ENCODE measurements around the gene NFATC4. TPM values are rescaled to one million over a fixed set of nuclear protein-coding genes. Genes with fewer than 3 reads are reported as not detected.

The NFATC4 gene
- total RNA-seq, 4 donors from 2014 or later = 58.6 to 132 (median 99.1) TPM

DNA sequence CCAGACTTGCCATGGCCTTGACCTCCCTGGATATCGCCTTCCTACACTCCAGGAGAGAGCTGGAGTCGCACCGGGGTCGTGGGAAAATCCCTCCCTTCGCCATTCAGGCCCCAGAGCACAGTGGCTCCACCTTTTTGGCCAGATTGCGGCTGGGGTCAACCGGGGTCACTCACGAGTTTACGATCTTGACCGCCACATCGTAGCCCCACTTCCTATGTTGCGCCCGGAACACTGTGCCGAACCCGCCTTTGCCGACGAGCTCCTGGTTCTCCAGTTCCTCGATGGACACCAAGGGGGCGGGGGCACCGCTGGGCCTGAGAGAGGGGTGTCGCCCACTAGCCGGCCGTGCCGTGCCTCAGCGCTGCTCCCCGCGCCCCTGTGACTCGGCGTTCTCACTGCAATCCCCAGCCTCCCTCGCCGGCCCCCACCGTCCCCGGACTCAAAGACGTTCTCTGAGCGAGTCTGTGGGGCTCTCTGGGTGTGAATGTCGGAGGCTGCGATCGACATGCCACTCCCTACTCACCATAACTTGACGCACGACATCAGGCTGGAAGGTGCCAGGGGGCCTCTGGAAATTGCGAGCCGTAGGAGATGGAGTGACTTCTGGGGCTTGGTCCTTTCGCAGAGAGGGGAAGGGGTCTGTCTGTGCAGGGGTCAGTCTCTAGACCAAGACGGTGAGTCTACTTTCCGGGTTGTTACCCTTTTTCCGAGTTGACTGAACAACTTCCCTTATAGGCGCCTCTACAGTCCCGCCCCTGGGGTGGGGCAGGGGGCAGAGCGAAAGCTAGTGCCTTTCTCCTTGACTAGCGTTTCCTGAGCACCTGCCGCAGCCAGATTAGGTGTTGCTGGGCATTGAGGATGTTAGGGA lies 28.5 kb upstream of the NFATC4 start, which contains the start of gene RIPK3:
Gene RIPK3, minus strand, starts transcription at position 708 of the 868 bp plus-strand sequence. Its CDS starts 165 bp downstream, at position 543.
- Histone ChIP-seq H3K4me1 (peaks cover 0 to 28% (median 8%) of the 10 kb centered on the region in 4 donors), H3K9me3 (no peaks in the 10 kb centered on the region), H3K36me3 (no peaks in the 10 kb centered on the region), H3K27ac (peak within 1 kb of the TSS in 2 of 4 donors; percentile 53 to 62), H3K27me3 (peaks cover 0 to 68% of the 10 kb centered on the region in 2 donors), H3K4me3 (peak within 1 kb of the TSS; percentile 21 to 51 (median 37))
- WGBS, 2 donors = 14 to 22% methylated on average over 32 to 45 of the region's 51 CpGs
- DNase-seq (ENCODE audit: low spot score in 2 of 2) = no peak
- TF ChIP-seq POLR2A (IDR thresholded peaks at IDR 0.05) (no peak), EP300 (IDR thresholded peaks at IDR 0.05) (no peak)
- TF ChIP-seq, protein P1, sequence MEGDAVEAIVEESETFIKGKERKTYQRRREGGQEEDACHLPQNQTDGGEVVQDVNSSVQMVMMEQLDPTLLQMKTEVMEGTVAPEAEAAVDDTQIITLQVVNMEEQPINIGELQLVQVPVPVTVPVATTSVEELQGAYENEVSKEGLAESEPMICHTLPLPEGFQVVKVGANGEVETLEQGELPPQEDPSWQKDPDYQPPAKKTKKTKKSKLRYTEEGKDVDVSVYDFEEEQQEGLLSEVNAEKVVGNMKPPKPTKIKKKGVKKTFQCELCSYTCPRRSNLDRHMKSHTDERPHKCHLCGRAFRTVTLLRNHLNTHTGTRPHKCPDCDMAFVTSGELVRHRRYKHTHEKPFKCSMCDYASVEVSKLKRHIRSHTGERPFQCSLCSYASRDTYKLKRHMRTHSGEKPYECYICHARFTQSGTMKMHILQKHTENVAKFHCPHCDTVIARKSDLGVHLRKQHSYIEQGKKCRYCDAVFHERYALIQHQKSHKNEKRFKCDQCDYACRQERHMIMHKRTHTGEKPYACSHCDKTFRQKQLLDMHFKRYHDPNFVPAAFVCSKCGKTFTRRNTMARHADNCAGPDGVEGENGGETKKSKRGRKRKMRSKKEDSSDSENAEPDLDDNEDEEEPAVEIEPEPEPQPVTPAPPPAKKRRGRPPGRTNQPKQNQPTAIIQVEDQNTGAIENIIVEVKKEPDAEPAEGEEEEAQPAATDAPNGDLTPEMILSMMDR (IDR thresholded peaks at IDR 0.05) = no peak

DNA sequence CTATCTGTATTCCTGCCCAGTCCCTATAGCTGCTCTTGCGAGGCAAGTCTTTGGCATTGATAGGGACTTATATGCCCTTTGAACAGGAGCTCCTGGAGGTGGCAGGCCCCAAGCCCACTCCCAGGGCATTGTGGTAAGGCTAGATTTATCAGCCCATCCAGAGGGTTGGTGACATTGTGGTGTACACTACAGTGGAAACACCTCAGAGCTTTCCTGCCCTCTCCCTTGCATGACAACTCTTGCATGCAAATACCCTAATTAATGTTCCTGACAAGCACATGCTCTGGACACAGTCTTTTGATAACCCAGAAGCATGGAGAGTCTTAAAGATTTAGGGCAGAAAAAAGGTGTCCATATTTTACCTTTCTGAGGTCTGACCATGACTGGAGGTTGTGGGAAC lies 27.4 kb upstream of the NFATC4 start:
- TF ChIP-seq EP300 (IDR thresholded peaks at IDR 0.05) (no peak), POLR2A (IDR thresholded peaks at IDR 0.05) (no peak)
- TF ChIP-seq, protein P1 (IDR thresholded peaks at IDR 0.05) = no peak
- Histone ChIP-seq H3K9me3 (no peaks in the 10 kb centered on the region), H3K27ac (no peak overlapping the region), H3K27me3 (peaks cover 0 to 62% of the 10 kb centered on the region in 2 donors), H3K36me3 (no peaks in the 10 kb centered on the region), H3K4me1 (peaks cover 0 to 19% (median 3%) of the 10 kb centered on the region in 4 donors), H3K4me3 (no peak overlapping the region)
- 100% methylated on average over 1 of the region's 1 CpG; no CpG with 5 or more reads in 1 of the 2 donors for WGBS, 2 donors
- DNase-seq (ENCODE audit: low spot score in 2 of 2) = no peak

DNA sequence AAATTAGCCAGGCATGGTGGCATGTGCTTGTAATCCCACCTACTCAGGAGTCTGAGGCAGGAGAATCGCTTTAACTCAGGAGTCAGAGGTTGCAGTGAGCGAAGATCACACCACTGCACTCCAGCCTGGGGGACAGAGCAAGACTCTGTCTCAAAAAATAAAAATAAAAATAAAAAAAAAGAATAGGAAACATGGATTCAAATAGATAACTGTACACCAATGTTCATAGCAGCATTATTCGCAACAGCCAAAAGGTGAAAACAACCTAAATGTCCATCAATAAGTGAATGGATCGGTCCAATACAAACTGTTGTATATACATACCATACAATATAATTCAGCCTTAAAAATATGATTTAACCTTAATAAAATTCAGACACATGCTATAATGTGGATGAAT lies 25.1 kb upstream of the NFATC4 start:
- Histone ChIP-seq H3K36me3 (no peaks in the 10 kb centered on the region), H3K4me1 (peaks cover 0 to 17% (median 3%) of the 10 kb centered on the region in 4 donors), H3K27me3 (peaks cover 0 to 43% of the 10 kb centered on the region in 2 donors), H3K9me3 (no peaks in the 10 kb centered on the region), H3K27ac (no peak overlapping the region), H3K4me3 (no peak overlapping the region)
- WGBS, 2 donors = 81 to 91% methylated on average over 4 of the region's 4 CpGs
- DNase-seq (ENCODE audit: low spot score in 2 of 2) = no peak
- no peak for TF ChIP-seq POLR2A (IDR thresholded peaks at IDR 0.05)
- TF ChIP-seq, protein P1 (IDR thresholded peaks at IDR 0.05) = no peak
- no peak for TF ChIP-seq EP300 (IDR thresholded peaks at IDR 0.05)

DNA sequence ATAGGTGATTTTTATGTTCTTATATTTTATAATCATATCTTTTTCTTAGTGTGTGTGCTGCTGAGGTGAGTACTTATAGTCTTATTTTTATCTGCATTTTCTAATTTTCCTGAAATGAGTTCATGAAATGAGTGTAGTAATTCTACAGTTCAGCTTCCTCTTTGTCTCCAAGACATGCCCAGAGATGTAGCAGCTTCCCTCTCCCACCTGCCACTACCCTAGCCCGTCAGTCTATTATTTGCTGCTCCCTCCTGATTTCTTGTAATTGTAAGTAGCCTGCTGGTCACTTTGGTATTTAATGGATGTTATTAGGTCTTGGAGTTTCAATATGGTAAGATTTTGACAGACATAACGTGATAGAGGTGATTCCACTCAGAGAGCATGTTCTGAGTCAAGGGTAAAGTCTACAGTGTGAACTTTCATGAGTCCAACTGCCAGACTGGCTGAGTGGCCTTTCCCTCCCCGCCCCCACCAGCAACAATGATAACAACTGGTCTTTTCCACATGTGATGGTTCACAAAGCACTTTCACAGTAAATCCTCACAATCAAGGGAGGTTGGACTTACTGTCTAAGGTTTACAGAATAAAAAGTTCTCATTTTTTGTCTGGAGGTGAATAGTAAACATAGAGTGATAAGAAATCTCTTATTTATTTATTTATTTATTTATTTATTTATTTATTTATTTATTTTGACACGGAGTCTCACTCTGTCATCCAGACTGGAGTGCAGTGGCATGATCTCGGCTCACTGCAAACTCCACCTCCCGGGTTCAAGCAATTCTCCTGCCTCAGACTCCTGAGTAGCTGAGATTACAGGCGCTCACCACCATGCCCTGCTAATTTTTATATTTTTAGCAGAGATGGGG lies 24.0 kb upstream of the NFATC4 start:
- H3K4me3 ChIP-seq = no peak overlapping the region
- 76 to 77% methylated on average over 7 of the region's 7 CpGs for WGBS, 2 donors
- H3K27ac ChIP-seq = no peak overlapping the region
- peaks cover 0 to 32% of the 10 kb centered on the region in 2 donors for H3K27me3 ChIP-seq
- peaks cover 0 to 8% (median 0%) of the 10 kb centered on the region in 4 donors for H3K4me1 ChIP-seq
- H3K36me3 ChIP-seq = no peaks in the 10 kb centered on the region
- no peak for TF ChIP-seq POLR2A (IDR thresholded peaks at IDR 0.05)
- H3K9me3 ChIP-seq = no peaks in the 10 kb centered on the region
- no peak for DNase-seq (ENCODE audit: low spot score in 2 of 2)

DNA sequence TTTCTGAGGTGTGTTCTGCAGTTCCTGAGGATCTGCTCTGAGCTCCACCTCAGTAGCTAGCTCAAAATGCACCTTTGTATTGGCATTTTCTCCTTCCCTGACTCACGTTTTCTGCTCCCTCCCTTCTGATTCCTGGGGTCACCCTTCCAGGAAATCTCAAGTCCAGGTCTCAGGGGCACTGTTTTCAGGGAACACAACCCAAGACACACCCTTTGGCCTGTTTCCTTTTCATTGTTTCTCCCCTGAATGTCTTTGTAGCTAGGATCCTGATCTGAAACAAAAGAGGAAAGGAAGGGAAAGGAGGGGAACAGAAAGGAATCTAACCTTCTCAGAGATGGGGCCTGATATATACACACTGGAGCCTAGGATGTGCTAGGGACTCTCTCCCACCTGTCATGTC lies 20.9 kb upstream of the NFATC4 start:
- Histone ChIP-seq H3K4me3 (no peak overlapping the region), H3K27ac (no peak overlapping the region), H3K9me3 (no peaks in the 10 kb centered on the region), H3K27me3 (peaks cover 0 to 21% of the 10 kb centered on the region in 2 donors), H3K4me1 (no peaks in the 10 kb centered on the region), H3K36me3 (no peaks in the 10 kb centered on the region)
- 36 to 44% methylated on average over 1 of the region's 1 CpG for WGBS, 2 donors
- DNase-seq (ENCODE audit: low spot score in 2 of 2) = no peak
- TF ChIP-seq POLR2A (IDR thresholded peaks at IDR 0.05) (no peak), EP300 (IDR thresholded peaks at IDR 0.05) (no peak)
- TF ChIP-seq, protein P1 (IDR thresholded peaks at IDR 0.05) = no peak

Data from tibial nerve (tissue), 4 donors.